OCI-LY7 (cell line): ENCODE data around the gene TMEM214. TPM values are rescaled to one million over a fixed set of nuclear protein-coding genes. Genes with fewer than 3 reads are reported as not detected.

Experiments
- BruUV-seq: library from RNA; stranded (reverse); fragments of 400-500 nt; replicated peaks from 2 replicates; lab custom pipeline; 2021; lab: Mats Ljungman, UMichigan
- CTCF ChIA-PET: fragments of 300-600 bp; sonication (Branson Sonifier 250); formaldehyde crosslinking; loops from one replicate; lab custom pipeline; 2022; ENCODE audit warnings: antibody characterized with exemption; ENCODE audit not compliant: unreplicated experiment; lab: Charles Lee
- POLR2A ChIA-PET: fragments of 300-600 bp; sonication (Branson Sonifier 250); formaldehyde crosslinking; loops from one replicate; lab custom pipeline; 2022; ENCODE audit warnings: antibody characterized with exemption; lab: Charles Lee
- DNase-seq: peaks from one replicate; pipeline ENCODE4 v3.0.0-alpha.2; 2015; ENCODE audit warnings: low spot score
- H2AFZ ChIP-seq: fragments of 200-600 bp; sonication (generic), shearing (Covaris generic); 2 replicates; pipeline ENCODE4 v1.6.1; 2014; ENCODE audit warnings: mild to moderate bottlenecking, antibody characterized with exemption, low read length, moderate library complexity
- H3K27ac ChIP-seq: fragments of 200-600 bp; sonication (generic); 2 replicates; pipeline ENCODE4 v1.5.1; 2014; ENCODE audit warnings: mixed run types, low read depth, mild to moderate bottlenecking, moderate library complexity, low read length, inconsistent platforms; ENCODE audit not compliant: poor library complexity, severe bottlenecking
- H3K36me3 ChIP-seq: fragments of 200-600 bp; sonication (generic); 2 replicates; pipeline ENCODE4 v1.6.1; 2014; ENCODE audit warnings: mild to moderate bottlenecking, antibody characterized with exemption, low read length, moderate library complexity, mixed read lengths; ENCODE audit not compliant: insufficient read depth
- H3K4me1 ChIP-seq: fragments of 200-600 bp; sonication (generic); 2 replicates; pipeline ENCODE4 v1.5.1; 2014; ENCODE audit warnings: mild to moderate bottlenecking, low read length; ENCODE audit not compliant: insufficient read depth, poor library complexity, severe bottlenecking
- H3K4me2 ChIP-seq: fragments of 200-600 bp; sonication (generic); 2 replicates; pipeline ENCODE4 v1.6.1; 2014; ENCODE audit warnings: mild to moderate bottlenecking, low read length
- H3K4me3 ChIP-seq: fragments of 200-600 bp; sonication (generic); 2 replicates; pipeline ENCODE4 v1.5.1; 2014; ENCODE audit warnings: mild to moderate bottlenecking, low read depth, low read length; ENCODE audit not compliant: poor library complexity, severe bottlenecking
- H3K79me2 ChIP-seq: fragments of 200-600 bp; sonication (generic); 2 replicates; pipeline ENCODE4 v1.6.1; 2016; ENCODE audit warnings: low read depth, mild to moderate bottlenecking, low read length, moderate library complexity, mixed read lengths; ENCODE audit not compliant: insufficient read depth
- H3K9me2 ChIP-seq: fragments of 200-600 bp; sonication (generic); 2 replicates; pipeline ENCODE4 v1.6.1; 2016; ENCODE audit warnings: mild to moderate bottlenecking, low read length, mixed read lengths; ENCODE audit not compliant: insufficient read depth
- H3K9me3 ChIP-seq: fragments of 200-600 bp; sonication (generic); 2 replicates; pipeline ENCODE4 v1.6.1; 2014; ENCODE audit warnings: mild to moderate bottlenecking, mixed run types, low read length, mixed read lengths
- H4K20me1 ChIP-seq: fragments of 200-600 bp; sonication (generic); 2 replicates; pipeline ENCODE4 v1.6.1; 2014; ENCODE audit warnings: mild to moderate bottlenecking, antibody characterized with exemption, low read length, moderate library complexity, mixed read lengths; ENCODE audit not compliant: insufficient read depth
- CTCF ChIP-seq: fragments of 200-600 bp; sonication (generic); conservative IDR thresholded peaks from 2 replicates; pipeline ENCODE4 v1.5.1; 2014; ENCODE audit warnings: mild to moderate bottlenecking, antibody characterized with exemption, low read length, moderate library complexity, mixed read lengths
- EZH2phosphoT487 ChIP-seq: fragments of 200-600 bp; sonication (generic); IDR thresholded peaks from 2 replicates; pipeline ENCODE4 v1.6.1; 2018; ENCODE audit warnings: low read depth, borderline replicate concordance, mild to moderate bottlenecking, mixed run types, antibody characterized with exemption, low read length, moderate library complexity, mixed read lengths
- intact Hi-C: fragments of 100-400 bp; cut with micrococcal nuclease; formaldehyde crosslinking; loops from one replicate; pipeline ENCODE4 v1.10.0; 2022; ENCODE audit not compliant: unreplicated experiment
- total RNA-seq, 2 experiments: library from RNA; depleted of rRNA in 1 of 2; stranded (reverse); fragments of >200 nt in 1 of 2; shearing (Covaris generic) in 1 of 2; gene quantifications; 2 replicates each; pipeline ENCODE4 v1.2.3, GENCODE V29; 2014 to 2022

TMEM214 gene
- total RNA-seq, 2 experiments from 2014 or later: 32.0 to 78.6 TPM

- ChIA-PET CTCF (no interaction called here), POLR2A (interaction anchor here (1.3 to 1.7 kb wide), 2 partner anchors 10 to 42 kb away, joined by 4 to 9 read pairs; no protein-coding TSS in a partner anchor)
- no peak overlapping the region for H3K4me3 ChIP-seq
- peaks cover 81% of the 10 kb centered on the region for H3K36me3 ChIP-seq
- BruUV-seq: no TSS peak
- H3K9me2 ChIP-seq: no peaks in the 10 kb centered on the region
- no peak for DNase-seq
- H3K9me3 ChIP-seq: no peaks in the 10 kb centered on the region
- no peaks in the 10 kb centered on the region for H4K20me1 ChIP-seq
- H3K4me2 ChIP-seq: no peak overlapping the region
- no peak overlapping the region for H3K27ac ChIP-seq
- intact Hi-C loops: no loop called here
- TF ChIP-seq EZH2phosphoT487 (no peak), CTCF (no peak)
- H3K79me2 ChIP-seq: no peaks in the 10 kb centered on the region
- H2AFZ ChIP-seq: no peak overlapping the region
- peaks cover 25% of the 10 kb centered on the region for H3K4me1 ChIP-seq
Observed at GRCh38 chr2:27040282-27040681, 7.5 kb downstream of the TMEM214 start.

GRCh38 chr2:27041752-27042151, 9.0 kb downstream of the TMEM214 start:
- TF ChIP-seq EZH2phosphoT487 (no peak), CTCF (no peak)
- H3K4me1 ChIP-seq: peaks cover 25% of the 10 kb centered on the region
- peak overlapping the region; percentile 6 for H3K4me3 ChIP-seq
- H3K4me2 ChIP-seq: peak overlapping the region; percentile 49
- no peak for DNase-seq
- H3K9me2 ChIP-seq: no peaks in the 10 kb centered on the region
- no peaks in the 10 kb centered on the region for H4K20me1 ChIP-seq
- ChIA-PET POLR2A (interaction anchor here (1.7 kb wide), 1 partner anchor 9 kb away, joined by 9 read pairs; no protein-coding TSS in a partner anchor), CTCF (no interaction called here)
- intact Hi-C loops: no loop called here
- no peak overlapping the region for H2AFZ ChIP-seq
- BruUV-seq: no TSS peak
- H3K79me2 ChIP-seq: no peaks in the 10 kb centered on the region
- H3K36me3 ChIP-seq: peaks cover 66% of the 10 kb centered on the region
- peak overlapping the region; percentile 76 for H3K27ac ChIP-seq
- no peaks in the 10 kb centered on the region for H3K9me3 ChIP-seq

- Histone ChIP-seq H3K9me2 (no peaks in the 10 kb centered on the region), H2AFZ (no peak overlapping the region), H3K36me3 (peaks cover 61% of the 10 kb centered on the region), H3K4me2 (peak overlapping the region; percentile 49; the same call in 1 of the 2 replicates), H3K79me2 (no peaks in the 10 kb centered on the region), H4K20me1 (no peaks in the 10 kb centered on the region), H3K4me3 (no peak overlapping the region), H3K27ac (peak overlapping the region; percentile 76), H3K4me1 (peaks cover 25% of the 10 kb centered on the region), H3K9me3 (no peaks in the 10 kb centered on the region)
- CTCF ChIA-PET: no interaction called here
- intact Hi-C loops: no loop called here
- POLR2A ChIA-PET: interaction anchor here (1.7 kb wide), 1 partner anchor 8 kb away, joined by 9 read pairs; no protein-coding TSS in a partner anchor
- TF ChIP-seq EZH2phosphoT487 (no peak), CTCF (no peak)
- no TSS peak for BruUV-seq
- peak; percentile 62 for DNase-seq
Observed at GRCh38 chr2:27042159-27042661, 9.4 kb downstream of the TMEM214 start.
